ENCODE measurements around the gene C9orf40. TPM values are rescaled to one million over a fixed set of nuclear protein-coding genes. Genes with fewer than 3 reads are reported as not detected.
A peak's percentile ranks its signal among the peaks of the same experiment; 100 is the strongest.

The C9orf40 gene
- total and polyA plus RNA-seq, 2 of the 4 experiments (the other 2 are of a cell fraction) = 0.36 to 1.9 TPM

DNA sequence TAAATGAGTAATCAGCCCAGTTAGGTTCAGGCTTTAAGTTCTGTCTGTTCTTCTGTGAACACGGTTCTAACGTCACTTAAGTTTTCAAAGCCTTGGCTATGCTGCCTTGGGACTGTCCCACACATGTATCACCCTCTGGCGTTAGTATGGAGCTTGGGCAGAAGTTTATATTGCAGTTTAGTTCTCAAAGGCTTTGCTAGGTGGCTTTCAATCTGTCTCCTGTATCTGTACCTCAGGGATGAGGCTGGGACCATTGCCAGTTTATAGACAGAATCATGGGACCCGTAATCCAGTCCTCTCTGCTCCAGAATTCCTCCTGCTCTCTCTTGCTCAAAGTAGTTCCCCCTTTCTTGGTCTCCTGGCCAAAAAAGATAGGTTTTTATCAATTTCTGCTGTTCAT is 12.1 kb downstream of the C9orf40 start:
- H3K4me2 ChIP-seq (ENCODE audit: low read depth, low read length) = no peak overlapping the region
- no peak overlapping the region for H4K5ac ChIP-seq (ENCODE audit: low read depth, low read length)
- no peak overlapping the region for H3K27ac ChIP-seq (ENCODE audit: insufficient read depth, low read length)
- BruUV-seq (replicated peaks) = no TSS peak
- H3K4me3 ChIP-seq (ENCODE audit: insufficient read depth, low read depth, low read length) = no peak overlapping the region
- dilution Hi-C loops (cut with HindIII; ENCODE audit: low sequenced_read_pairs, unreplicated experiment) = no loop called here
- no peak overlapping the region for H2AK5ac ChIP-seq (ENCODE audit: low read depth, low read length)
- in situ Hi-C loops (cut with MboI; ENCODE audit: low sequenced_read_pairs) = no loop called here
- no peaks in the 10 kb centered on the region for H3K79me1 ChIP-seq (ENCODE audit: low read depth in 1 of 2, low read length in 2 of 2)
- ChIA-PET CTCF (no interaction called here), POLR2A (ENCODE audit: unreplicated experiment) (no interaction called here)
- H3K4ac ChIP-seq (ENCODE audit: low read depth, low read length) = no peak overlapping the region
- H3K14ac ChIP-seq (replicated peaks; ENCODE audit: low read depth, low read length) = no peak overlapping the region
- 25% methylated on average over 1 of the region's 4 CpGs; no CpG with 5 or more reads in 1 of the 2 experiments for WGBS, 2 experiments (ENCODE audit: extremely low coverage in 2 of 2, insufficient read length in 1 of 2)
- no peaks in the 10 kb centered on the region for H3K9me1 ChIP-seq (ENCODE audit: insufficient read depth, low read length)
- no peak overlapping the region for H2AK9ac ChIP-seq (replicated peaks; ENCODE audit: low read depth, low read length, poor library complexity)
- no peaks in the 10 kb centered on the region for H4K20me1 ChIP-seq (ENCODE audit: insufficient read depth, low read length)
- TF ChIP-seq MAZ (IDR thresholded peaks at IDR 0.05; ENCODE audit: borderline replicate concordance, low read depth, low read length) = no peak
- no peak for TF ChIP-seq POLR2A (IDR thresholded peaks at IDR 0.05; ENCODE audit: low read depth, low read length)
- TF ChIP-seq, protein P1, sequence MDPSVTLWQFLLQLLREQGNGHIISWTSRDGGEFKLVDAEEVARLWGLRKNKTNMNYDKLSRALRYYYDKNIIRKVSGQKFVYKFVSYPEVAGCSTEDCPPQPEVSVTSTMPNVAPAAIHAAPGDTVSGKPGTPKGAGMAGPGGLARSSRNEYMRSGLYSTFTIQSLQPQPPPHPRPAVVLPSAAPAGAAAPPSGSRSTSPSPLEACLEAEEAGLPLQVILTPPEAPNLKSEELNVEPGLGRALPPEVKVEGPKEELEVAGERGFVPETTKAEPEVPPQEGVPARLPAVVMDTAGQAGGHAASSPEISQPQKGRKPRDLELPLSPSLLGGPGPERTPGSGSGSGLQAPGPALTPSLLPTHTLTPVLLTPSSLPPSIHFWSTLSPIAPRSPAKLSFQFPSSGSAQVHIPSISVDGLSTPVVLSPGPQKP (IDR thresholded peaks at IDR 0.05; ENCODE audit: borderline replicate concordance, low read depth, low read length) = no peak
- TF ChIP-seq, protein P2, sequence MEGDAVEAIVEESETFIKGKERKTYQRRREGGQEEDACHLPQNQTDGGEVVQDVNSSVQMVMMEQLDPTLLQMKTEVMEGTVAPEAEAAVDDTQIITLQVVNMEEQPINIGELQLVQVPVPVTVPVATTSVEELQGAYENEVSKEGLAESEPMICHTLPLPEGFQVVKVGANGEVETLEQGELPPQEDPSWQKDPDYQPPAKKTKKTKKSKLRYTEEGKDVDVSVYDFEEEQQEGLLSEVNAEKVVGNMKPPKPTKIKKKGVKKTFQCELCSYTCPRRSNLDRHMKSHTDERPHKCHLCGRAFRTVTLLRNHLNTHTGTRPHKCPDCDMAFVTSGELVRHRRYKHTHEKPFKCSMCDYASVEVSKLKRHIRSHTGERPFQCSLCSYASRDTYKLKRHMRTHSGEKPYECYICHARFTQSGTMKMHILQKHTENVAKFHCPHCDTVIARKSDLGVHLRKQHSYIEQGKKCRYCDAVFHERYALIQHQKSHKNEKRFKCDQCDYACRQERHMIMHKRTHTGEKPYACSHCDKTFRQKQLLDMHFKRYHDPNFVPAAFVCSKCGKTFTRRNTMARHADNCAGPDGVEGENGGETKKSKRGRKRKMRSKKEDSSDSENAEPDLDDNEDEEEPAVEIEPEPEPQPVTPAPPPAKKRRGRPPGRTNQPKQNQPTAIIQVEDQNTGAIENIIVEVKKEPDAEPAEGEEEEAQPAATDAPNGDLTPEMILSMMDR (conservative IDR thresholded peaks at IDR 0.05; ENCODE audit: low read depth, low read length) = no peak
- no peak for TF ChIP-seq CHD1 (IDR thresholded peaks at IDR 0.05; ENCODE audit: low read depth, low read length)
- TF ChIP-seq FOS (IDR thresholded peaks at IDR 0.05; ENCODE audit: low read depth, low read length) = no peak
- no peak for TF ChIP-seq RAD21 (IDR thresholded peaks at IDR 0.05; ENCODE audit: low read length)
- TF ChIP-seq BHLHE40 (IDR thresholded peaks at IDR 0.05; ENCODE audit: low read depth, low read length) = no peak
- no peak for TF ChIP-seq SMC3 (IDR thresholded peaks at IDR 0.05; ENCODE audit: low read depth, low read length)
- TF ChIP-seq, protein P3, sequence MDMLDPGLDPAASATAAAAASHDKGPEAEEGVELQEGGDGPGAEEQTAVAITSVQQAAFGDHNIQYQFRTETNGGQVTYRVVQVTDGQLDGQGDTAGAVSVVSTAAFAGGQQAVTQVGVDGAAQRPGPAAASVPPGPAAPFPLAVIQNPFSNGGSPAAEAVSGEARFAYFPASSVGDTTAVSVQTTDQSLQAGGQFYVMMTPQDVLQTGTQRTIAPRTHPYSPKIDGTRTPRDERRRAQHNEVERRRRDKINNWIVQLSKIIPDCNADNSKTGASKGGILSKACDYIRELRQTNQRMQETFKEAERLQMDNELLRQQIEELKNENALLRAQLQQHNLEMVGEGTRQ (IDR thresholded peaks at IDR 0.05; ENCODE audit: low read depth, low read length) = no peak
- no peak for TF ChIP-seq CEBPB (IDR thresholded peaks at IDR 0.05; ENCODE audit: low read depth, low read length)
- no peak for TF ChIP-seq MAFK (IDR thresholded peaks at IDR 0.05; ENCODE audit: low read depth, low read length)
- TF ChIP-seq RFX5 (IDR thresholded peaks at IDR 0.05; ENCODE audit: low read depth, low read length) = no peak
- TF ChIP-seq MXI1 (IDR thresholded peaks at IDR 0.05; ENCODE audit: borderline replicate concordance, low read depth, low read length) = no peak
- TF ChIP-seq NFE2L2 (IDR thresholded peaks at IDR 0.05; ENCODE audit: low read depth, low read length) = no peak
- no peak for TF ChIP-seq RCOR1 (IDR thresholded peaks at IDR 0.05; ENCODE audit: insufficient replicate concordance, low read length)
- no peak overlapping the region for H3K18ac ChIP-seq (ENCODE audit: low read depth, low read length)
- H3K4me1 ChIP-seq (ENCODE audit: control insufficient read depth, insufficient read depth, low read length) = no peaks in the 10 kb centered on the region
- no peak for ATAC-seq (ENCODE audit: low read depth)
- intact Hi-C loops (cut with micrococcal nuclease) = no loop called here
- no peak overlapping the region for H2BK120ac ChIP-seq (ENCODE audit: low read depth, low read length)
- H3K27me3 ChIP-seq (ENCODE audit: control insufficient read depth, insufficient read depth, low read length) = no peaks in the 10 kb centered on the region
- no peak overlapping the region for H4K91ac ChIP-seq (ENCODE audit: insufficient read depth, low read depth, low read length)
- DNase-seq = peak; percentile 12
- H3K56ac ChIP-seq (ENCODE audit: extremely low read depth, insufficient read depth, low read length) = no peak overlapping the region
- H2BK5ac ChIP-seq (ENCODE audit: low read depth, low read length, poor library complexity, severe bottlenecking) = no peak overlapping the region
- no peak overlapping the region for H3K23ac ChIP-seq (ENCODE audit: low read depth, low read length)
- H3K9me3 ChIP-seq (ENCODE audit: control insufficient read depth, insufficient read depth, low read length) = no peaks in the 10 kb centered on the region
- H2BK15ac ChIP-seq (ENCODE audit: low read depth, low read length) = no peak overlapping the region
- H2BK20ac ChIP-seq (ENCODE audit: low read depth, low read length) = no peak overlapping the region
- no peak overlapping the region for H2AFZ ChIP-seq (replicated peaks; ENCODE audit: low read length, poor library complexity)
- no peak overlapping the region for H3K9ac ChIP-seq (ENCODE audit: low read depth, low read length)
- H4K8ac ChIP-seq (ENCODE audit: low read depth in 2 of 2, low read length in 2 of 2) = no peak overlapping the region
- no peaks in the 10 kb centered on the region for H3K36me3 ChIP-seq (ENCODE audit: control insufficient read depth, insufficient read depth, low read length)
